Measurements from ENCODE around the gene CACNA2D2. TPM values are rescaled to one million over a fixed set of nuclear protein-coding genes. Genes with fewer than 3 reads are reported as not detected.

CACNA2D2 gene
- total and polyA plus RNA-seq, 9 donors = 0.95 to 8.6 (median 3.8) TPM

- H3K4me3 ChIP-seq = no peak overlapping the region
- peak overlapping the region in 1 of 2 donors; percentile 95 for H3K27ac ChIP-seq
- no peaks in the 10 kb centered on the region for H3K27me3 ChIP-seq
- H3K4me1 ChIP-seq (ENCODE audit: insufficient read depth) = peaks cover 20% of the 10 kb centered on the region
- TF ChIP-seq, protein P1, sequence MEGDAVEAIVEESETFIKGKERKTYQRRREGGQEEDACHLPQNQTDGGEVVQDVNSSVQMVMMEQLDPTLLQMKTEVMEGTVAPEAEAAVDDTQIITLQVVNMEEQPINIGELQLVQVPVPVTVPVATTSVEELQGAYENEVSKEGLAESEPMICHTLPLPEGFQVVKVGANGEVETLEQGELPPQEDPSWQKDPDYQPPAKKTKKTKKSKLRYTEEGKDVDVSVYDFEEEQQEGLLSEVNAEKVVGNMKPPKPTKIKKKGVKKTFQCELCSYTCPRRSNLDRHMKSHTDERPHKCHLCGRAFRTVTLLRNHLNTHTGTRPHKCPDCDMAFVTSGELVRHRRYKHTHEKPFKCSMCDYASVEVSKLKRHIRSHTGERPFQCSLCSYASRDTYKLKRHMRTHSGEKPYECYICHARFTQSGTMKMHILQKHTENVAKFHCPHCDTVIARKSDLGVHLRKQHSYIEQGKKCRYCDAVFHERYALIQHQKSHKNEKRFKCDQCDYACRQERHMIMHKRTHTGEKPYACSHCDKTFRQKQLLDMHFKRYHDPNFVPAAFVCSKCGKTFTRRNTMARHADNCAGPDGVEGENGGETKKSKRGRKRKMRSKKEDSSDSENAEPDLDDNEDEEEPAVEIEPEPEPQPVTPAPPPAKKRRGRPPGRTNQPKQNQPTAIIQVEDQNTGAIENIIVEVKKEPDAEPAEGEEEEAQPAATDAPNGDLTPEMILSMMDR (IDR thresholded peaks at IDR 0.05) = peak; percentile 41 to 70 (median 64)
- TF ChIP-seq EP300 (IDR thresholded peaks at IDR 0.05) = no peak
- no peak for TF ChIP-seq POLR2A (IDR thresholded peaks at IDR 0.05)
- H3K9me3 ChIP-seq = no peaks in the 10 kb centered on the region
- DNase-seq = peak; percentile 59 to 80 (median 72)
- 50 to 53% (median 50%) methylated on average over 4 of the region's 4 CpGs for WGBS, 3 donors
- H3K36me3 ChIP-seq = no peaks in the 10 kb centered on the region
- intact Hi-C loops (cut with DNase I) = loop anchor here in 1 of 4 donors (10.0 kb wide), 1 partner anchor 60 kb away; the partner anchor contains the start of gene SEMA3B
Observed at GRCh38 chr3:50324351-50325112, 178.9 kb downstream of the CACNA2D2 start.

GRCh38 chr3:50323614-50324199 is 179.7 kb downstream of the CACNA2D2 start:
- DNase-seq = peak in 2 of 5 donors; percentile 44 to 48
- no peaks in the 10 kb centered on the region for H3K36me3 ChIP-seq
- intact Hi-C loops (cut with DNase I) = loop anchor here in 1 of 4 donors (10.0 kb wide), 1 partner anchor 59 kb away; the partner anchor contains the start of gene SEMA3B
- H3K4me1 ChIP-seq (ENCODE audit: insufficient read depth) = peaks cover 24% of the 10 kb centered on the region
- TF ChIP-seq POLR2A (IDR thresholded peaks at IDR 0.05) (no peak), EP300 (IDR thresholded peaks at IDR 0.05) (no peak)
- TF ChIP-seq, protein P1 (IDR thresholded peaks at IDR 0.05) = no peak
- no peaks in the 10 kb centered on the region for H3K9me3 ChIP-seq
- WGBS, 3 donors = 69 to 77% (median 69%) methylated on average over 5 of the region's 5 CpGs
- peak overlapping the region in 1 of 2 donors; percentile 95 for H3K27ac ChIP-seq
- no peaks in the 10 kb centered on the region for H3K27me3 ChIP-seq
- H3K4me3 ChIP-seq = no peak overlapping the region

DNA sequence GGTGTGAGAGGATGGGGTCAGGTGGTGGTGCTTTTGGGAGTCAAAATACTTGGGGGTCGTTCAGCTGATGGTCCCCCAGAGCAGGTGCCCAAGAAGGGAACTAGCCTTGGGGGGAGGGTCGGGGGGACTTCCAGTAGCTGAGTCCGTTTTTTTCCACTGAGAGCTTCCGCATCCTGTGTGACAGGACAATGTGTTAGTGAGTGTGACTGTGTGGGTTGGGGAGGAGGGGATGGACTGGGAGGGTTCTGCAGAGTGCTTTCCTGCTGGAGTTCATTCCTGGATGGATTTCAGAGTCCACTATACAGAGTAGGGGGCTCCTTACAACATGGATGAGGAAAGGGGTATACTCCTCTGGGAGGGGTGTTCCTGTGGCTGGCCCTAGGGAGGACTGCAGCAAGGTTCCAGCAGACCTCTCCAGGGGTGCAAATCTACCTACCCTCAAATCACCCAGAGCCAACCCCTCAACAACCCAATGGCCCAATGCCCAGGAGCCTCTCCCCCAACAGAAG is 180.3 kb downstream of the CACNA2D2 start:
- intact Hi-C loops (cut with DNase I) = loop anchor here in 1 of 4 donors (10.0 kb wide), 1 partner anchor 58 kb away; the partner anchor contains the start of gene SEMA3B

More for the DNA sequence above, 180.3 kb downstream of the CACNA2D2 start:
- Histone ChIP-seq H3K9me3 (no peaks in the 10 kb centered on the region), H3K4me3 (no peak overlapping the region), H3K27ac (peak overlapping the region; percentile 71 to 95), H3K27me3 (no peaks in the 10 kb centered on the region), H3K36me3 (no peaks in the 10 kb centered on the region), H3K4me1 (ENCODE audit: insufficient read depth) (peaks cover 26% of the 10 kb centered on the region)
- TF ChIP-seq, protein P1 (IDR thresholded peaks at IDR 0.05) = no peak
- TF ChIP-seq POLR2A (IDR thresholded peaks at IDR 0.05) = no peak
- no peak for TF ChIP-seq EP300 (IDR thresholded peaks at IDR 0.05)
- WGBS, 3 donors = 33 to 40% (median 34%) methylated on average over 4 of the region's 4 CpGs
- peak in 1 of 5 donors; percentile 58 for DNase-seq
